SHP77 (cell line): Measurements from ENCODE around the gene RBPMS2.

Experiments
- DNase-seq, 2 experiments: peaks; one replicate each; lab custom pipeline; 2025; lab: John Stamatoyannopoulos, UW

Gene RBPMS2

DNA sequence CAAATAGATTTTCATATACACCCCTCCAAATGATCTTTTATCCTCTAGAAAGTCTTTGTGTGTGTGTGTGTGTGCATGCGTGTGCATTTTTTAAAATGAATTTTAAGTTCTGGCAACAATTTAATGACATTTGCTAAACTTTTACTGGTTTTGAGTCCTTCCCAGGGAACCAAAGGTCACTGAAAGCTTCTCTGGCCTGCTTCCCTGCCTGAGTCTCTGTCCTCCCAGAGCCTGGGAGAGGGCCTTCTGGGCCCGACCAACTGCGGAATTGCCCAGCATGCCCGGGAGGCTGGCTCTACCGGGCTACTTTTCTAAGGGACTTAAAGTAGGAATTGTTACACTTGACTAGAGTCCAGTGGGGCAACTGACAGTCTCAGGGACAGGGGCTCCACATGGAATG is 7.4 kb upstream of the RBPMS2 start:
- DNase-seq, result no peak

- DNase-seq, result no peak
Measured at GRCh38 chr15:64781299-64781698, 5.9 kb upstream of the RBPMS2 start.

- no peak for DNase-seq
Measured at GRCh38 chr15:64780600-64781156, 5.3 kb upstream of the RBPMS2 start.

DNA sequence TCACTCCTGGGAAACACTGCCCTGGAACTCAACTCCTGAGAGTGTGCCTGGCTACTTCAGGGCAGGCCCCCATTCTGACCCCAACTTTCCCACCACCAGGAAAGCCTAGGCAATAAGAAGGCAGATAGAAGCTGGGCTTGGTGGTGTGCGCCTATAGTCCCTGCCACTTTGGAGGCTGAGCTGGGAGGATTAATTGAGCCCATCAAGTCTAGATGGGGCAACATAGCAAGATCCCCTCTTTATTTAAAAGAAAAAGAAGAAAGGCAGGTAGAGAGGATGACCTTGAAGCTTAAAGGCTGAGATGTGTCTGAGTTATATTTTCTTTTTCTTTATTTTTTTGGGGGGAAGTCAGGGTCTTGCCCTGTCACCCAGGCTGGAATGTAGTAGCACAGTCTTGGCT is 4.2 kb upstream of the RBPMS2 start:
- DNase-seq, result no peak

GRCh38 chr15:64779024-64779423 is 3.6 kb upstream of the RBPMS2 start:
- DNase-seq, result no peak

DNA sequence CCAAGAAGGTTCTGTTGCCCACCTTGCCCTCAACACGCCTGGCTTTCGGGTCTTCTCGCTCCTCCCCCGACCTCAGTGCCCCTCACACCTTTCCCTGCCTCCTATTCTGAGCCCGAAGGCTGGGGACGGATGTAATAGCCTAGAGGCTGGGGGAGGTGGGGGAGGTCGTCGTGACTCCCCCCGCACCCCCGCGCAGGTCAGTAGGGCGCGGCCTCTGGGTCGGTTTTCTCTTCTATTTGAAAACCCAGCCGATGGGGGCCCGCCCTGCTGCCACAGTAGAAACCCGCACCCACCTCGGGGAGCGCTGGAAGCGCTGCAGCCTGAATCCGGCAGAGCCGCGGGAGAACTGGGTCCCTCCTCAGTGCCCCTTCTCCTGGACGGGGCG is 1.0 kb upstream of the RBPMS2 start:
- no peak for DNase-seq

DNA sequence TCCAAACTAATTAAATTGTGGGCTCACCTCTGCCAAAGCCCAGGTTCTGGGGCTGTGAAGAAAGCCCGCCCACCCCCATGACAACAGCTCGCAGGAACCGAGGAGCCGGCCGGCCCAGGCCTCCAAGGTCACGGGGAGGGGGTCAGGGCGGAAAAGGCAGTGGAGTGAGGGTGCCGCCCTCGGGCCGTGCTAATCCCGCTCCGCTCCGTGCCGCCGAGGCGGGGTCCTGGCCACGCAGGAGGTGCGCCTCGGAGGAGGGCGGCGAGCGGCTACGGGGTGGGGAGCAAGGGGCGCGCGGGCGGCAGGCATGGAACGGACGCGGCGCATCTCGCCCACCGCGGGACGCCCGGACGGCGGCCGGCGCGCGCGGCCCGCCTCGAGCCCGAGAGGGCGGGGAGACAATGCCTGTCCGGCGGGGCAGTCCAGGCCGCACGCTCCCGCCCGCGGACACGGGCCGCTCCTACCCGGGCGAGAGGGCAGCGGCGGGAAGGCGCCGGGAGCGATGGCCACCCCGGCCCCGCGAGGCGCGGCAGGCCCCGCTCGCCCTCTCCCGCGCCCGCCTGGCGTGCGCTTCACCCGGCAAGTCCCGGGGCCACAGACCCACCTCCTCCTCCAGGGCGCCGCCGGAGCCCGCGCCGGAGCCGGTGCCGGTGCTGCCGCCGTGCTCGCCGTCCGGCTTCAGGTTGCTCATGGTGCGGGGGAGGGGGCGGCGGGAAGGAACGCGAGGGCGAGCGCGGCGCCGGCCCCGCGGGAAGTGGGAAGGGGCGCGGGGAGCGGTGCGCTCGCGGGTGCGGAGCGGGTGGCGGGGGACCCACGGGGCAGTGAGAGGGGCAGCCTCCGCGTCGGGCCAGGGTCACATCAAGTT is 528 bp downstream of the RBPMS2 start:
- no peak for DNase-seq

DNA sequence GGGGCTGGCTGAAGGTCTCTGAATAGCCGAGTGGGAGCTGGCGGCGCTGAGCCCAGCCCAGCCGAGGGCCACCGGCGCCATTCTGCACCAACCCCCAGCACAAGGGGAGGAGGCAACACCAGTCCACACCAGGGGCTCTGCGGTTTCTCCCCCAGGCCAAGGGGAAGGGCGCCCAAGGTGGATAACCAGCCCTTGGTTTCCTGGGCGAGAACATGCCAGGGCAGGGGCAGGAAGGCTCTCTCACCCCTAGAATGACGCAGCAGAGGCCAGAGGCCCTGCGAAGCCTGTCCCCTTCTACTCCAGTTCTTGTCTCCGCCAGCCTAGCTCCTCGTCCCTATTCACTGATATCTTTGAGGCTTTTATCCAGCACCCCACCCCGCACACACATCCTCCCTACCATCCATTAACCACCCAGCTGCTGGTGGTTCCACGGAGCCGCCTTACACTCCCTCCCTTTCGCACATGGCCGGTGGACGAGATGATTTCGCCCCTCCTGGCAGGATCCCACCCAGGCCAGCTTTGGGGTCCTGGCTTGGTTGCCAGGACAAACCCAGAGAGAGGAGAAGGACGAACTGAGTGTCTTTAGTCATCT is 1.3 kb downstream of the RBPMS2 start:
- DNase-seq, result no peak

DNA sequence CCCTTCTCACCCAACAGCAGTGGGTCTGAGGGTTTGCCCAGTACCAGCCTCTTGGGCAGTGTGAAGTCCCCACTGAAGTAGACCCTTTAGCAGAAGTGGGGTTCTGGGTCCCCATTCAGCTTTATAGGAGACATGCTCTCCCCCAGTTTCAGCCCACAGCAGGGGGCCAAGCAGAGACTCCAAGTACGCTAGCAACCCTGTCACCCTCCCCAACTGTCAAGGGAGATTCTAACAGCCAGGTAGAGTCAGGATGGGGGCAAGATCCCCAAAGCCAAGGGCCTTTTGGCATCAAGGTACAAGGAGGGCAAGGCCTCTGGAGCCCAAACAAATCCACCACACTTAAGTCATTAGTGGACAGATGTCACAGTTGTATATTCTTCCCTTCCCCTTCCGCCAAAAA is 1.8 kb downstream of the RBPMS2 start:
- no peak for DNase-seq

- DNase-seq, result no peak
Measured at GRCh38 chr15:64772964-64773363, 2.4 kb downstream of the RBPMS2 start.

GRCh38 chr15:64772488-64772887 is 2.9 kb downstream of the RBPMS2 start:
- no peak for DNase-seq

- DNase-seq, result no peak
Measured at GRCh38 chr15:64770626-64771025, 4.8 kb downstream of the RBPMS2 start.

- peak in 1 of 2 experiments; percentile 2 for DNase-seq
Measured at GRCh38 chr15:64767203-64767602, 8.2 kb downstream of the RBPMS2 start.

DNA sequence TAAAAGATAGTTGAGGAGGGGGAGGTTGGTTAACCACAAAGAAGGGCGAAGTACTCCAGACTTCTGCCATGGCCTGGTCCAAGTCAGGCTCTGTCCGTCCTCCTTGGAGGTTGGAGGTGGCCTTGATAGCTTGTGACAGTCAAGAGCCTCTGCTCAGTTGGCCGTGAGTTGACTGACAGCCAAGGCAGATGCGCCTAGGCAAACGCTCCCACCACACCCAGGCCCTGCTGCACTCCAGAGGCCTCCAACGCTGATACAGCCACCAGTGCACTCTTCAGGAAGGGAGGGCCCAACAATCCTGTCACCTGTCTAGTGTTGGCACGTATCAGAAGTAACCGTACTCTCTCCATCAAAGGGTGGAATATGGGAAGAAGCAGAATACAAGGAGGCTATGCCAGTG is 9.3 kb downstream of the RBPMS2 start:
- DNase-seq, result no peak

- DNase-seq, result no peak
Measured at GRCh38 chr15:64763874-64764273, 11.5 kb downstream of the RBPMS2 start.

DNA sequence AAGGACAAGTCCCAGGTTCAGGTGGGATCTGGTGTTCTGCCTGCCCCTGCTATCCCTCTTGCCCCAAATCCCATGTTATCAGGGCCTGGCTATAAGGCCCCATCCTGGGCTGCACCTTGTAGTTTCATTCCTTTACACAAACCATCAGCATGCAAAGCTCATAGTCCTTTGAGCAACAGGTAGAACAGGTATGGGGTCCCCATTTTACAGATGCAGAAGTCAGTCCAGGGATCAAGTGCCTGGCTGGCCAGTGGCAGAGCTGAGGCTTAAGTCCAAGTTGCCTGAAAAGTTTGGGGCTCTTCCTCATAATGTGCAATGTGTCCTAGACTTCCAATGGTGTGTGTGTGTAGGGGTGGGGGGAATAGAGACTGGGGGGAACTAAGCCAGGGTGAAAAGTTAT is 11.9 kb downstream of the RBPMS2 start:
- no peak for DNase-seq

GRCh38 chr15:64763021-64763420 is 12.4 kb downstream of the RBPMS2 start:
- DNase-seq, result no peak

DNA sequence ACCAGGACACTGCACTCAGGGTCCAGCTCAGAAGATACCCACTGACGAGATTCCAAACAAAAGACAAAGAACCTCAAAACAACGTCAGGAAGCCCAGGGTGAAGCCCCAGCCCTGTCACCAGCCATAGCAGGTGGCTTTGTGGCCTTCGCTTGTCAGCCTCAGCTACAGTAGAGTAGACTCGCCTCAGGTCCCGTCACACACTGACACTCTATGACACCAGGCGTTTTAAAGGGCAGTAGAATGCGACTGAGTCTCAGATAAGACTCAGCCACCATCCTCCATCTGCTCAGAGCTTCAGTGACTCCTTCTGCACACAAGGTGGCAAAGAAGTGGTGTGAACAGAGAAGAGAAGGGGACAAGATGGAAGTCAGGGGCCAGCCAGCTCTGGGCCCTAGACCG is 12.8 kb downstream of the RBPMS2 start:
- no peak for DNase-seq

- no peak for DNase-seq
Measured at GRCh38 chr15:64761156-64761555, 14.2 kb downstream of the RBPMS2 start.

GRCh38 chr15:64760056-64760455 is 15.3 kb downstream of the RBPMS2 start:
- no peak for DNase-seq

DNA sequence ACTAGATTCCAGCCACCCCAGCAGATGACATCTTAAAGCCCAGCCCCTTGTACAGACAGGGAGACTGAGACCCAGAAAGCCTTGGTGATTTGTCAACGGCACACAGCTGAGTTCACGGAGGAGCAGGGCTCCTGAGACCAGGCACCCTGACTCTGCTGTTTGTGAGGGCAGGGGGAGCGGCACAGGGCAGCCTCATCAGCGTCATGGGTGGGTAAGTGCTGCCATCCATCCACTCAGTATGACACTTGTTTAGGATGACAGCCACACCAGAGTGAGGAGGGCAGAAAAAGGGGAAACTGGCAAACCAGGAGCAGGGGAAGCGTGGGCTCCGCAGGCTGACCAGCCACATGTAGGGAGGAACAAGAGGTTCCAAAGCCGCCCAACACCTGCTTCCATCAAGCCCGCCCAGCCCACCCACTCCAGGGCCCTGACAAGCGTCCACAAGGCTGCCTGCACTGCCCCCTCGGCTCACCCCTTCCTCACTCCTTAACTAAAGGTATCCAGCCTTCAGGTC is 19.9 kb downstream of the RBPMS2 start:
- no peak for DNase-seq

- no peak for DNase-seq
Measured at GRCh38 chr15:64754663-64755426, 20.5 kb downstream of the RBPMS2 start.
